ENCODE measurements around the gene KHSRP.

Gene KHSRP

GRCh38 chr19:6416658-6417405, 7.8 kb downstream of the KHSRP start:
- Histone ChIP-seq H3K4me3 (ENCODE audit: insufficient read length, low read depth) (no peak overlapping the region), H3K9me3 (ENCODE audit: insufficient read depth, low read length) (no peaks in the 10 kb centered on the region), H3K36me3 (ENCODE audit: insufficient read depth, insufficient read length, low read length) (peaks cover 95% of the 10 kb centered on the region), H3K9ac (ENCODE audit: insufficient read length, low read depth) (no peak overlapping the region), H3K4me1 (ENCODE audit: insufficient read depth, insufficient read length) (peaks cover 28% of the 10 kb centered on the region), H3K27me3 (ENCODE audit: insufficient read depth, insufficient read length) (no peaks in the 10 kb centered on the region)
- DNase-seq (ENCODE audit: low read depth, low spot score) = no peak
- TF ChIP-seq SUZ12 (IDR thresholded peaks at IDR 0.05; ENCODE audit: extremely low read depth, insufficient read depth, insufficient read length) = no peak
- no peak for TF ChIP-seq YY1 (IDR thresholded peaks at IDR 0.05; ENCODE audit: insufficient read depth, insufficient read length)
- no peak for TF ChIP-seq ZNF274 (IDR thresholded peaks at IDR 0.05; ENCODE audit: low read depth, low read length)

GRCh38 chr19:6415591-6416190, 8.9 kb downstream of the KHSRP start:
- TF ChIP-seq ZNF274 (IDR thresholded peaks at IDR 0.05; ENCODE audit: low read depth, low read length) = no peak
- H3K4me3 ChIP-seq (ENCODE audit: insufficient read length, low read depth) = no peak overlapping the region
- H3K4me1 ChIP-seq (ENCODE audit: insufficient read depth, insufficient read length) = peaks cover 29% of the 10 kb centered on the region
- DNase-seq (ENCODE audit: low read depth, low spot score) = no peak
- H3K9me3 ChIP-seq (ENCODE audit: insufficient read depth, low read length) = no peaks in the 10 kb centered on the region
- peaks cover 87% of the 10 kb centered on the region for H3K36me3 ChIP-seq (ENCODE audit: insufficient read depth, insufficient read length, low read length)
- H3K27me3 ChIP-seq (ENCODE audit: insufficient read depth, insufficient read length) = no peaks in the 10 kb centered on the region
- no peak overlapping the region for H3K9ac ChIP-seq (ENCODE audit: insufficient read length, low read depth)

GRCh38 chr19:6414793-6415590, 9.6 kb downstream of the KHSRP start:
- no peak for TF ChIP-seq ZNF274 (IDR thresholded peaks at IDR 0.05; ENCODE audit: low read depth, low read length)
- no peak for TF ChIP-seq YY1 (IDR thresholded peaks at IDR 0.05; ENCODE audit: insufficient read depth, insufficient read length)
- no peak for TF ChIP-seq SUZ12 (IDR thresholded peaks at IDR 0.05; ENCODE audit: extremely low read depth, insufficient read depth, insufficient read length)
- Histone ChIP-seq H3K27me3 (ENCODE audit: insufficient read depth, insufficient read length) (no peaks in the 10 kb centered on the region), H3K4me1 (ENCODE audit: insufficient read depth, insufficient read length) (peaks cover 24% of the 10 kb centered on the region), H3K9me3 (ENCODE audit: insufficient read depth, low read length) (no peaks in the 10 kb centered on the region), H3K36me3 (ENCODE audit: insufficient read depth, insufficient read length, low read length) (peaks cover 80% of the 10 kb centered on the region), H3K9ac (ENCODE audit: insufficient read length, low read depth) (no peak overlapping the region), H3K4me3 (ENCODE audit: insufficient read length, low read depth) (no peak overlapping the region)
- DNase-seq (ENCODE audit: low read depth, low spot score) = no peak

- Histone ChIP-seq H3K4me1 (ENCODE audit: insufficient read depth, insufficient read length) (peaks cover 17% of the 10 kb centered on the region), H3K9ac (ENCODE audit: insufficient read length, low read depth) (no peak overlapping the region), H3K27me3 (ENCODE audit: insufficient read depth, insufficient read length) (no peaks in the 10 kb centered on the region), H3K9me3 (ENCODE audit: insufficient read depth, low read length) (no peaks in the 10 kb centered on the region), H3K4me3 (ENCODE audit: insufficient read length, low read depth) (no peak overlapping the region), H3K36me3 (ENCODE audit: insufficient read depth, insufficient read length, low read length) (peaks cover 70% of the 10 kb centered on the region)
- no peak for DNase-seq (ENCODE audit: low read depth, low spot score)
- TF ChIP-seq ZNF274 (IDR thresholded peaks at IDR 0.05; ENCODE audit: low read depth, low read length) (no peak), SUZ12 (IDR thresholded peaks at IDR 0.05; ENCODE audit: extremely low read depth, insufficient read depth, insufficient read length) (no peak), YY1 (IDR thresholded peaks at IDR 0.05; ENCODE audit: insufficient read depth, insufficient read length) (no peak)
Measured at GRCh38 chr19:6413721-6414643, 10.6 kb downstream of the KHSRP start.

GRCh38 chr19:6413291-6413690, 11.3 kb downstream of the KHSRP start:
- Histone ChIP-seq H3K27me3 (ENCODE audit: insufficient read depth, insufficient read length) (no peaks in the 10 kb centered on the region), H3K9ac (ENCODE audit: insufficient read length, low read depth) (no peak overlapping the region), H3K9me3 (ENCODE audit: insufficient read depth, low read length) (no peaks in the 10 kb centered on the region), H3K4me1 (ENCODE audit: insufficient read depth, insufficient read length) (peaks cover 17% of the 10 kb centered on the region), H3K36me3 (ENCODE audit: insufficient read depth, insufficient read length, low read length) (peaks cover 63% of the 10 kb centered on the region), H3K4me3 (ENCODE audit: insufficient read length, low read depth) (no peak overlapping the region)
- TF ChIP-seq ZNF274 (IDR thresholded peaks at IDR 0.05; ENCODE audit: low read depth, low read length) (no peak), SUZ12 (IDR thresholded peaks at IDR 0.05; ENCODE audit: extremely low read depth, insufficient read depth, insufficient read length) (no peak), YY1 (IDR thresholded peaks at IDR 0.05; ENCODE audit: insufficient read depth, insufficient read length) (no peak)
- DNase-seq (ENCODE audit: low read depth, low spot score) = no peak

- Histone ChIP-seq H3K36me3 (ENCODE audit: insufficient read depth, insufficient read length, low read length) (peaks cover 56% of the 10 kb centered on the region), H3K4me1 (ENCODE audit: insufficient read depth, insufficient read length) (peaks cover 15% of the 10 kb centered on the region), H3K27me3 (ENCODE audit: insufficient read depth, insufficient read length) (no peaks in the 10 kb centered on the region), H3K4me3 (ENCODE audit: insufficient read length, low read depth) (no peak overlapping the region), H3K9me3 (ENCODE audit: insufficient read depth, low read length) (no peaks in the 10 kb centered on the region), H3K9ac (ENCODE audit: insufficient read length, low read depth) (peak overlapping the region; percentile 26)
- no peak for TF ChIP-seq YY1 (IDR thresholded peaks at IDR 0.05; ENCODE audit: insufficient read depth, insufficient read length)
- no peak for TF ChIP-seq ZNF274 (IDR thresholded peaks at IDR 0.05; ENCODE audit: low read depth, low read length)
- no peak for DNase-seq (ENCODE audit: low read depth, low spot score)
Measured at GRCh38 chr19:6412447-6413091, 12.0 kb downstream of the KHSRP start.

All from NT2/D1 (cell line).